K562 (cell line): Measurements from ENCODE around the gene PA2G4. TPM values are rescaled to one million over a fixed set of nuclear protein-coding genes. Genes with fewer than 3 reads are reported as not detected.

ENCODE experiments used
- ARID2 ChIP-seq: fragments of 450-650 bp; IDR thresholded peaks from 2 replicates; pipeline ENCODE4 v1.6.1; 2017; ENCODE audit warnings: antibody characterized with exemption, mild to moderate bottlenecking
- E2F4 ChIP-seq: sonication (generic); formaldehyde crosslinking; IDR thresholded peaks from 2 replicates; pipeline ENCODE4 v1.8.0; 2022; ENCODE audit warnings: mild to moderate bottlenecking, low read depth, missing genetic modification reagents
- EHMT2 ChIP-seq: fragments of 450-650 bp; IDR thresholded peaks from 2 replicates; pipeline ENCODE4 v1.6.1; 2018; ENCODE audit warnings: antibody characterized with exemption
- FOS ChIP-seq: IDR thresholded peaks from 3 replicates; pipeline ENCODE4 v1.6.1; 2011; ENCODE audit not compliant: insufficient read length; ENCODE audit errors: extremely low read depth
- GTF2F1 ChIP-seq: IDR thresholded peaks from 2 replicates; pipeline ENCODE4 v1.6.1; 2011; ENCODE audit warnings: low read depth, low read length, improper control_type of control experiment
- NFRKB ChIP-seq: fragments of 450-650 bp; IDR thresholded peaks from 2 replicates; pipeline ENCODE4 v1.6.1; 2016; ENCODE audit warnings: low read depth
- NR1H2 ChIP-seq: sonication (generic); formaldehyde crosslinking; IDR thresholded peaks from 2 replicates; pipeline ENCODE4 v1.4.0; 2020; ENCODE audit warnings: mild to moderate bottlenecking, missing genetic modification reagents
- REST ChIP-seq, 2 experiments: fragments of 450-650 bp; formaldehyde crosslinking in 1 of 2; IDR thresholded peaks; 2 replicates each; pipeline versions ENCODE4 v1.4.0 to v1.6.1; 2014 to 2020; ENCODE audit warnings: mild to moderate bottlenecking in 2 of 2, borderline replicate concordance in 1 of 2, low read depth in 1 of 2
- ZNF12 ChIP-seq: sonication (generic); formaldehyde crosslinking; IDR thresholded peaks from 2 replicates; pipeline ENCODE4 v1.4.0; 2020; ENCODE audit warnings: mild to moderate bottlenecking, missing genetic modification reagents
- ZNF507 ChIP-seq: conservative IDR thresholded peaks from 2 replicates; pipeline ENCODE4 v1.6.1; 2017; ENCODE audit warnings: missing genetic modification characterization, missing compliant biosample characterization
- polyA plus RNA-seq, 8 experiments: library from polyadenylated mRNA; depleted of rRNA in 4 of 8; stranded (reverse) in 5 of 8; unstranded in 3 of 8; fragments of >200 nt; fragmentation: Nextera tagmentation in 2 of 8; fragmentation: Illumina TruSeq in 1 of 8; extraction: Ambion mirVana in 2 of 8; extraction: Trizol in 1 of 8; gene quantifications; 2 replicates each; pipeline versions ENCODE4 v1.2.1 to v1.2.3, GENCODE V29; 2011 to 2014; ENCODE audit warnings: inconsistent platforms in 1 of 8, missing spikeins in 1 of 8
- total RNA-seq, 7 experiments: library from RNA; depleted of rRNA in 6 of 7; stranded (reverse); fragments of >200 nt in 6 of 7; fragmentation: Illumina TruSeq in 2 of 7; extraction: Trizol in 2 of 7; gene quantifications; 2 replicates each; pipeline versions ENCODE4 v1.2.1 to v1.2.3, GENCODE V29; 2011 to 2021; ENCODE audit warnings: low replicate concordance in 1 of 7
- TF ChIP-seq, protein P1 (sequence below): sonication (generic); formaldehyde crosslinking; IDR thresholded peaks from 2 replicates; pipeline ENCODE4 v1.8.0; 2022; ENCODE audit warnings: mild to moderate bottlenecking, missing genetic modification reagents

Gene PA2G4
- total and polyA plus RNA-seq, 9 of the 15 experiments (the other 6 are each of a cell fraction or from before 2014, with no cell fraction given): 230 to 925 (median 638) TPM

GRCh38 chr12:56128670-56129205, 24.4 kb downstream of the PA2G4 start (continued):
- no peak for TF ChIP-seq REST (IDR thresholded peaks at IDR 0.05; ENCODE audit: borderline replicate concordance)
- no peak for TF ChIP-seq REST (CRISPR knock-in tag; IDR thresholded peaks at IDR 0.05; ENCODE audit: low read depth)
- TF ChIP-seq ZNF507 (tag): no peak
- TF ChIP-seq EHMT2: no peak
- 0 out of 2 replicates have a peak, but pooled peaks have one; percentile 58 for TF ChIP-seq E2F4 (CRISPR knock-in tag)
- peak; percentile 60; the same call in 1 of the 2 replicates for TF ChIP-seq ZNF12 (CRISPR knock-in tag)
- no peak for TF ChIP-seq GTF2F1
- 0 out of 2 replicates have a peak, but pooled peaks have one; percentile 1 for TF ChIP-seq NFRKB
- no peak for TF ChIP-seq ARID2
- TF ChIP-seq FOS: no peak
- TF ChIP-seq, protein P1, sequence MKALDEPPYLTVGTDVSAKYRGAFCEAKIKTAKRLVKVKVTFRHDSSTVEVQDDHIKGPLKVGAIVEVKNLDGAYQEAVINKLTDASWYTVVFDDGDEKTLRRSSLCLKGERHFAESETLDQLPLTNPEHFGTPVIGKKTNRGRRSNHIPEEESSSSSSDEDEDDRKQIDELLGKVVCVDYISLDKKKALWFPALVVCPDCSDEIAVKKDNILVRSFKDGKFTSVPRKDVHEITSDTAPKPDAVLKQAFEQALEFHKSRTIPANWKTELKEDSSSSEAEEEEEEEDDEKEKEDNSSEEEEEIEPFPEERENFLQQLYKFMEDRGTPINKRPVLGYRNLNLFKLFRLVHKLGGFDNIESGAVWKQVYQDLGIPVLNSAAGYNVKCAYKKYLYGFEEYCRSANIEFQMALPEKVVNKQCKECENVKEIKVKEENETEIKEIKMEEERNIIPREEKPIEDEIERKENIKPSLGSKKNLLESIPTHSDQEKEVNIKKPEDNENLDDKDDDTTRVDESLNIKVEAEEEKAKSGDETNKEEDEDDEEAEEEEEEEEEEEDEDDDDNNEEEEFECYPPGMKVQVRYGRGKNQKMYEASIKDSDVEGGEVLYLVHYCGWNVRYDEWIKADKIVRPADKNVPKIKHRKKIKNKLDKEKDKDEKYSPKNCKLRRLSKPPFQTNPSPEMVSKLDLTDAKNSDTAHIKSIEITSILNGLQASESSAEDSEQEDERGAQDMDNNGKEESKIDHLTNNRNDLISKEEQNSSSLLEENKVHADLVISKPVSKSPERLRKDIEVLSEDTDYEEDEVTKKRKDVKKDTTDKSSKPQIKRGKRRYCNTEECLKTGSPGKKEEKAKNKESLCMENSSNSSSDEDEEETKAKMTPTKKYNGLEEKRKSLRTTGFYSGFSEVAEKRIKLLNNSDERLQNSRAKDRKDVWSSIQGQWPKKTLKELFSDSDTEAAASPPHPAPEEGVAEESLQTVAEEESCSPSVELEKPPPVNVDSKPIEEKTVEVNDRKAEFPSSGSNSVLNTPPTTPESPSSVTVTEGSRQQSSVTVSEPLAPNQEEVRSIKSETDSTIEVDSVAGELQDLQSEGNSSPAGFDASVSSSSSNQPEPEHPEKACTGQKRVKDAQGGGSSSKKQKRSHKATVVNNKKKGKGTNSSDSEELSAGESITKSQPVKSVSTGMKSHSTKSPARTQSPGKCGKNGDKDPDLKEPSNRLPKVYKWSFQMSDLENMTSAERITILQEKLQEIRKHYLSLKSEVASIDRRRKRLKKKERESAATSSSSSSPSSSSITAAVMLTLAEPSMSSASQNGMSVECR: no peak
- peak; percentile 64; the same call in 1 of the 2 replicates for TF ChIP-seq NR1H2 (CRISPR knock-in tag)
